HEK293T (cell line): ENCODE results near the gene TFR2.

ENCODE experiments used
- CTCF ChIA-PET: fragments of 350-600 bp; formaldehyde crosslinking; extraction: SDS; loops from one replicate; lab custom pipeline; 2021; ENCODE audit warnings: antibody characterized with exemption, inconsistent platforms; lab: Yijun Ruan, JAX
- POLR2A ChIA-PET: fragments of 350-600 bp; formaldehyde crosslinking; extraction: SDS; loops from one replicate; lab custom pipeline; 2020; ENCODE audit warnings: antibody characterized with exemption, inconsistent platforms; lab: Yijun Ruan, JAX
- DNase-seq: peaks from one replicate; pipeline ENCODE4 v3.0.0; 2012; ENCODE audit warnings: mixed read lengths; ENCODE audit errors: extremely low spot score
- ARNT ChIP-seq: fragments of 450-650 bp; IDR thresholded peaks from 2 replicates; pipeline ENCODE4 v1.6.1; 2017; ENCODE audit warnings: mild to moderate bottlenecking
- BHLHE40 ChIP-seq: fragments of 450-650 bp; IDR thresholded peaks from 2 replicates; pipeline ENCODE4 v1.6.1; 2016; ENCODE audit warnings: mild to moderate bottlenecking, moderate library complexity, borderline replicate concordance
- CTBP1 ChIP-seq: fragments of 450-650 bp; IDR thresholded peaks from 2 replicates; pipeline ENCODE4 v1.6.1; 2016; ENCODE audit warnings: borderline replicate concordance
- ELF4 ChIP-seq: fragments of 450-650 bp; IDR thresholded peaks from 2 replicates; pipeline ENCODE4 v1.6.1; 2017; ENCODE audit warnings: antibody characterized with exemption
- FOXA1 ChIP-seq: fragments of 450-650 bp; IDR thresholded peaks from 2 replicates; pipeline ENCODE4 v1.6.1; 2016; ENCODE audit warnings: mild to moderate bottlenecking
- FOXK2 ChIP-seq: fragments of 450-650 bp; IDR thresholded peaks from 2 replicates; pipeline ENCODE4 v1.6.1; 2016; ENCODE audit warnings: mild to moderate bottlenecking
- FOXM1 ChIP-seq: fragments of 450-650 bp; IDR thresholded peaks from 2 replicates; pipeline ENCODE4 v1.6.1; 2017; ENCODE audit warnings: mild to moderate bottlenecking, borderline replicate concordance
- HDGF ChIP-seq: fragments of 450-650 bp; IDR thresholded peaks from 2 replicates; pipeline ENCODE4 v1.6.1; 2017; ENCODE audit warnings: antibody characterized with exemption, borderline replicate concordance
- L3MBTL2 ChIP-seq: fragments of 450-650 bp; conservative IDR thresholded peaks from 2 replicates; pipeline ENCODE4 v1.6.1; 2016; ENCODE audit warnings: mild to moderate bottlenecking
- LEF1 ChIP-seq: fragments of 450-650 bp; IDR thresholded peaks from 2 replicates; pipeline ENCODE4 v1.6.1; 2017; ENCODE audit warnings: mild to moderate bottlenecking, borderline replicate concordance
- NFRKB ChIP-seq: fragments of 450-650 bp; IDR thresholded peaks from 2 replicates; pipeline ENCODE4 v1.6.1; 2016; ENCODE audit warnings: mild to moderate bottlenecking, moderate library complexity
- SP1 ChIP-seq: fragments of 450-650 bp; IDR thresholded peaks from 2 replicates; pipeline ENCODE4 v1.6.1; 2017
- SUZ12 ChIP-seq: fragments of 450-650 bp; IDR thresholded peaks from 2 replicates; pipeline ENCODE4 v1.6.1; 2016; ENCODE audit warnings: mild to moderate bottlenecking
- TARDBP ChIP-seq: fragments of 450-650 bp; IDR thresholded peaks from 2 replicates; pipeline ENCODE4 v1.6.1; 2016
- ZNF384 ChIP-seq: fragments of 450-650 bp; IDR thresholded peaks from 2 replicates; pipeline ENCODE4 v1.6.1; 2016
- TF ChIP-seq, protein P1 (sequence below): fragments of 450-650 bp; IDR thresholded peaks from 2 replicates; pipeline ENCODE4 v1.6.1; 2016

TFR2 gene

DNA sequence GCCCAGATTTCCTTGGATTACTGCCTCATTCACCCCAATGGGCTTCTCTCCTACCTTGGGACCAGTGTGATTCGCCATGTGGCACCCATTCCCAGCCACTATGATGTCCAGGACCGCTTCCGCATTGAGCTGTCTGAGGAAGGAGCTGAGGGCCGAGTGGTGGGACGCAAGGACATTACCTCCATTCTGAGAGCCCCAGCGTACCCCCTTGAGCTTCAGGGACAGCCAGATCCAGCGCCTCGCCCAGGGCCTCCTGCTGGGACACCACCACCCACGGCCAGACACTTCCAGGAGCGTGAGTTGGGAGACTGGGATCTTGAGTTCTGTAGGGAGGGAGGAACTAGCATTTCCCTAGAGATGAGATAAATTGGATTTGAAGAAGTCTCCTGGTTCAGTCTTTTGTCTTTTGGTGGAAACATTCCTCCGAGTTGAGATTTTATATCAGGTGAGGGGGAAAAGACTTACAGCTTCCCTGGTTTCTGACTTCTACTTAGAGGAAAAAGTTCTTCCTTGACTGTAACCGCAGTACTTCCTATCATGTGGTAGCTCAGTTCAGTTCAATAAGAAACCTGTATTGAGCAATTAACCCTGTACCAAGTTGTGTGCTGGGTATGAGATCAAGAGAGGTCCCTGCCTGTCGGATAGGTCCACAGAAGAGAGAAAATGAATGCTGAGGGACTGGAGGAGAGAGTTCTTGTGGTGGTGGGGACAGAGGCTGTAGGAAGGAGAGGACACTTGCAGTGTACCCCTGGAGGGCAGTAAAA, 27.8 kb downstream of the TFR2 start:
- POLR2A ChIA-PET, result interaction anchor here (1.2 to 2.3 kb wide), 4 partner anchors 11 to 92 kb away, joined by 3 to 14 read pairs (median 8); partner anchors contain the start of genes FBXO24, PCOLCE and POP7
- CTCF ChIA-PET, result interaction anchor here (1.1 to 1.9 kb wide), 6 partner anchors 10 to 113 kb away, joined by 3 to 9 read pairs (median 4); partner anchors contain the start of genes FBXO24 and LRCH4
- no peak for DNase-seq
- TF ChIP-seq ARNT (no peak), ELF4 (no peak), LEF1 (no peak), SP1 (no peak), L3MBTL2 (no peak), BHLHE40 (no peak), SUZ12 (no peak), FOXM1 (no peak), CTBP1 (no peak), HDGF (no peak), ZNF384 (no peak), FOXA1 (no peak), FOXK2 (no peak), TARDBP (no peak)
- TF ChIP-seq, protein P1, sequence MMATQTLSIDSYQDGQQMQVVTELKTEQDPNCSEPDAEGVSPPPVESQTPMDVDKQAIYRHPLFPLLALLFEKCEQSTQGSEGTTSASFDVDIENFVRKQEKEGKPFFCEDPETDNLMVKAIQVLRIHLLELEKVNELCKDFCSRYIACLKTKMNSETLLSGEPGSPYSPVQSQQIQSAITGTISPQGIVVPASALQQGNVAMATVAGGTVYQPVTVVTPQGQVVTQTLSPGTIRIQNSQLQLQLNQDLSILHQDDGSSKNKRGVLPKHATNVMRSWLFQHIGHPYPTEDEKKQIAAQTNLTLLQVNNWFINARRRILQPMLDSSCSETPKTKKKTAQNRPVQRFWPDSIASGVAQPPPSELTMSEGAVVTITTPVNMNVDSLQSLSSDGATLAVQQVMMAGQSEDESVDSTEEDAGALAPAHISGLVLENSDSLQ, result no peak

DNA sequence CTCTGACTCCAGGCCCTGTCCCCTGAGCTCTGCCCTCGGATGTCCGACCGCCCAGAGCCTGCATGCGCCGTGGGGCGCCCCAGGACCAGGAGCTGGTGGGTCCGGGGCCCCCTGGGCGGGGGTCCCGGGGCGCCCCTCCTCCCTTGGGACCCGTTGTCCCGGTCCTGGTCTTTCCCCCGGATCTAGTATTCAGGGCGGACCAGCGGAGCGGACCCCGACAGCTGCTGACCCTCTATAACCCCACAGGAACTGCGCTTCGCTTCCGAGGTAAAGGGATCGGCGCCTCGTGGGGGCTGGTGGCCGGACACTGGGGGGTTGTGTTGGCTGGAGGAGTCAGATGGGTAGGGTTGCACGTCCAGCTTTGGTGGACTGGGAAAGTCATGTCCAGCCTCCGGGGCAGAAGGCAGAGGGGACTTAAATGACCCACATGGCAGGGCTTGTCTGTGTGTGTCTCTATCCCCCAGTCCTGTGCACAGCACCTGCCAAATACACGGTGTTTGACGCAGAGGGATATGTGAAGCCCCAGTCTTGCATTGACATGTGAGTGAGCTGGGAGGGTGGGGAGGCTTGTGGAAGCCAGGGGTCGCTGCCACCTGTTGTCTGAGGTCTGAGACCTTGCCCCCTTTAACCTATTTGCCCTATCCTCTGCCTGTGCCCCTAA, 28.5 kb downstream of the TFR2 start:
- no peak for DNase-seq
- POLR2A ChIA-PET, result interaction anchor here (0.7 to 2.3 kb wide), 13 partner anchors 10 to 262 kb away, joined by 3 to 23 read pairs (median 5); partner anchors contain the start of genes FBXO24, GNB2, LRCH4 and POP7
- TF ChIP-seq BHLHE40 (no peak), SUZ12 (no peak), NFRKB (no peak), L3MBTL2 (no peak), LEF1 (no peak), ZNF384 (no peak), FOXK2 (no peak), CTBP1 (no peak), TARDBP (no peak), HDGF (no peak), ELF4 (no peak), FOXM1 (no peak), FOXA1 (no peak), ARNT (no peak), SP1 (no peak)
- TF ChIP-seq, protein P1, result no peak
- CTCF ChIA-PET, result interaction anchor here (1.0 to 1.9 kb wide), 7 partner anchors 13 to 113 kb away, joined by 3 to 9 read pairs (median 3); partner anchors contain the start of genes FBXO24 and LRCH4

DNA sequence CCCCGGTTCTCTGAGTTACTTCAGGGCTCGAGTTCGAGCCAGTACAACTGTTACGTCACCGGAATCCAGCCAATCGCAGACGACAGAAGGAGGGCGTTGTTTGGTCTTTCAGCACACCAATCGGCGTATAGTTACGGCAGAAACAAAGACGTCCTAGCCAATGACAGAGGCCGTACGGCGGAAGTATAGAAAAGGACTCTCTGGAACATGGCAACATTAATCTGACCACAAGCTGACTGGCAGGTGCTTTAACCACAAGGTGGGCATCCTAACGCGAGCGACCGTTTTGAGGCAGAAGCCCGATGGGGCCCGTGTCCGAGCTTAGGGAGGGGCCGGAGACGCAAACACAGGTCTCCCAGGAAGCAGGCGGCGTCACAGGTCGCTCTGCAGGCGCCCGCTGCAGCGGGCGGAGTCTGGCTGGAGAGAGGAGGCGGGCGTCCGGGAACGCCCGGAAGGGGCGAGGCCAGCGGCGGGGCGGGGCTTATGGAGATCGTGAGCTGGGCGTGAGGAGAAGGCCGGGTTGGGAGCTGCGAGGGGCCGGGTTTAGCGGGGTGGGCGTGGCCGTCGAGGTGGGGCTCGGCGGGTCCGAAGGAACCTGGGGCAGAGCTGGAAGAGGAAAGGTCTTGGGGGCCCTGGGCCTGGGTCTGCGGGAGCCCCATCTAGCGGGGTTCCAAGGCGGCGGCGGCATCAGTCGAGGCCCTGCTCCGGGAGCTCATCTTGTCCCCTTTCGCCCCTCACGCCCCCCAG, 29.2 kb downstream of the TFR2 start, which contains the start of gene MOSPD3:
MOSPD3 (plus strand) TSS at position 558 of the 747 bp plus-strand sequence. CDS start 252 bp downstream, outside the sequence.
- DNase-seq, result peak; percentile 97
- CTCF ChIA-PET, result interaction anchor here (1.0 to 1.9 kb wide), 5 partner anchors 17 to 107 kb away, joined by 3 to 9 read pairs (median 4); partner anchors contain the start of genes FBXO24 and LRCH4
- TF ChIP-seq BHLHE40 (no peak), HDGF (no peak), FOXK2 (no peak), LEF1 (no peak), ZNF384 (no peak), CTBP1 (no peak), FOXM1 (no peak), SP1 (no peak), L3MBTL2 (no peak; the same call in 1 of the 2 replicates), SUZ12 (no peak), TARDBP (no peak), FOXA1 (no peak), ARNT (no peak), ELF4 (peak; percentile 38)
- TF ChIP-seq, protein P1, result peak; percentile 95
- POLR2A ChIA-PET, result interaction anchor here (0.7 to 2.3 kb wide), 12 partner anchors 9 to 263 kb away, joined by 3 to 23 read pairs (median 4); partner anchors contain the start of genes FBXO24, GNB2, LRCH4 and POP7

- POLR2A ChIA-PET, result interaction anchor here (1.3 kb wide), 1 partner anchor 24 kb away, joined by 4 read pairs; the partner anchor contains the start of gene FBXO24
- TF ChIP-seq FOXA1 (no peak), HDGF (no peak), NFRKB (no peak), L3MBTL2 (no peak), TARDBP (no peak), FOXM1 (no peak), ARNT (no peak), ELF4 (no peak)
- CTCF ChIA-PET, result interaction anchor here (0.6 kb wide), 1 partner anchor 180 kb away, joined by 4 read pairs; no protein-coding TSS in a partner anchor
Observed at GRCh38 chr7:100609958-100610357, 31.4 kb downstream of the TFR2 start.

More at GRCh38 chr7:100609958-100610357, 31.4 kb downstream of the TFR2 start:
- no peak for DNase-seq
